ENCODE measurements around the gene CDK4.

Gene CDK4

GRCh38 chr12:57771873-57772428 lies 19.8 kb upstream of the CDK4 start, which contains the start of gene METTL1:
METTL1 (minus strand) TSS chr12:57772105; CDS start chr12:57772083, 22 bp downstream.
- DNase-seq (ENCODE audit: low read depth) = peak; percentile 85

GRCh38 chr12:57771236-57771872 lies 19.2 kb upstream of the CDK4 start:
- DNase-seq (ENCODE audit: low read depth) = peak; percentile 73

- no peak for DNase-seq (ENCODE audit: low read depth)
Observed at GRCh38 chr12:57770734-57771133, 18.6 kb upstream of the CDK4 start.

GRCh38 chr12:57769594-57769993 lies 17.5 kb upstream of the CDK4 start:
- no peak for DNase-seq (ENCODE audit: low read depth)

- no peak for DNase-seq (ENCODE audit: low read depth)
Observed at GRCh38 chr12:57767876-57768275, 15.8 kb upstream of the CDK4 start.

GRCh38 chr12:57767305-57767698 lies 15.2 kb upstream of the CDK4 start:
- no peak for DNase-seq (ENCODE audit: low read depth)

GRCh38 chr12:57766464-57767304 lies 14.6 kb upstream of the CDK4 start, which contains the start of gene CYP27B1:
CYP27B1 (minus strand) TSS chr12:57767078; CDS start chr12:57767041, 37 bp downstream.
- DNase-seq (ENCODE audit: low read depth) = no peak

- DNase-seq (ENCODE audit: low read depth) = no peak
Observed at GRCh38 chr12:57765698-57766463, 13.8 kb upstream of the CDK4 start.

GRCh38 chr12:57765003-57765697 lies 13.0 kb upstream of the CDK4 start:
- DNase-seq (ENCODE audit: low read depth) = no peak

GRCh38 chr12:57764662-57765002 lies 12.5 kb upstream of the CDK4 start:
- no peak for DNase-seq (ENCODE audit: low read depth)

- no peak for DNase-seq (ENCODE audit: low read depth)
Observed at GRCh38 chr12:57763881-57764661, 12.0 kb upstream of the CDK4 start.

- DNase-seq (ENCODE audit: low read depth) = no peak
Observed at GRCh38 chr12:57762463-57762862, 10.4 kb upstream of the CDK4 start.

- no peak for DNase-seq (ENCODE audit: low read depth)
Observed at GRCh38 chr12:57761391-57761998, 9.4 kb upstream of the CDK4 start.

GRCh38 chr12:57760347-57760982 lies 8.4 kb upstream of the CDK4 start:
- DNase-seq (ENCODE audit: low read depth) = no peak

GRCh38 chr12:57759360-57759980 lies 7.4 kb upstream of the CDK4 start:
- no peak for DNase-seq (ENCODE audit: low read depth)

GRCh38 chr12:57758552-57759359 lies 6.6 kb upstream of the CDK4 start:
- DNase-seq (ENCODE audit: low read depth) = no peak

- no peak for DNase-seq (ENCODE audit: low read depth)
Observed at GRCh38 chr12:57757771-57758170, 5.7 kb upstream of the CDK4 start.

Data from T follicular helper cell (primary cell).